Measurements from ENCODE around the gene ZNF791. TPM values are rescaled to one million over a fixed set of nuclear protein-coding genes. Genes with fewer than 3 reads are reported as not detected.

The ZNF791 gene
- total RNA-seq, 3 donors from 2014 or later (not counting 1 experiment from before 2014, with no cell fraction given): 52.6 to 62.0 (median 56.5) TPM

DNA sequence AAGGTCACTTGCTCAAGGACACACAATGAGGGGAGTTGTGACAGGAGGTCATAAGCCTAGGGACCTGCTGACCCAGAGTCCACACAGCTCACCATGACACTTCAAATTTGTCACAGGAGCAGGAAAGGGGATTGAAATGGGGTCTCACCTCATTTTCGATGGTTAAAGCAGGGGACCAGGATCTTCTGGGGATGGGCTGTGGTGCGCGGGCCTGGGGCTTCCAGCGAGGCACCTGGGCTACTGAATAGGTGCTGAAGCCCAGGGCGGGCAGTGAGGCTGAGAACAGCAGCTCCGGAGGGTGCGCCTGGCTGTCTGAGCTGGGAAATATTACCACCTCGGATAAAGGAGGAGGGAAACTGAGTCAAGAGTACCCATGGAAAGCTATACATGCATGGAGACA lies 44.8 kb downstream of the ZNF791 start:
- TF ChIP-seq, protein P1, sequence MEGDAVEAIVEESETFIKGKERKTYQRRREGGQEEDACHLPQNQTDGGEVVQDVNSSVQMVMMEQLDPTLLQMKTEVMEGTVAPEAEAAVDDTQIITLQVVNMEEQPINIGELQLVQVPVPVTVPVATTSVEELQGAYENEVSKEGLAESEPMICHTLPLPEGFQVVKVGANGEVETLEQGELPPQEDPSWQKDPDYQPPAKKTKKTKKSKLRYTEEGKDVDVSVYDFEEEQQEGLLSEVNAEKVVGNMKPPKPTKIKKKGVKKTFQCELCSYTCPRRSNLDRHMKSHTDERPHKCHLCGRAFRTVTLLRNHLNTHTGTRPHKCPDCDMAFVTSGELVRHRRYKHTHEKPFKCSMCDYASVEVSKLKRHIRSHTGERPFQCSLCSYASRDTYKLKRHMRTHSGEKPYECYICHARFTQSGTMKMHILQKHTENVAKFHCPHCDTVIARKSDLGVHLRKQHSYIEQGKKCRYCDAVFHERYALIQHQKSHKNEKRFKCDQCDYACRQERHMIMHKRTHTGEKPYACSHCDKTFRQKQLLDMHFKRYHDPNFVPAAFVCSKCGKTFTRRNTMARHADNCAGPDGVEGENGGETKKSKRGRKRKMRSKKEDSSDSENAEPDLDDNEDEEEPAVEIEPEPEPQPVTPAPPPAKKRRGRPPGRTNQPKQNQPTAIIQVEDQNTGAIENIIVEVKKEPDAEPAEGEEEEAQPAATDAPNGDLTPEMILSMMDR (IDR thresholded peaks at IDR 0.05): no peak
- Mint-ChIP-seq H3K27me3 (ENCODE audit: low read depth in 2 of 2) (no peaks in the 10 kb centered on the region), H3K9me3 (no peaks in the 10 kb centered on the region), H3K27ac (no peak overlapping the region), H3K36me3 (peaks cover 18% of the 10 kb centered on the region), H3K4me3 (no peak overlapping the region), H3K4me1 (peaks cover 0 to 7% of the 10 kb centered on the region in 2 donors)
- 97% methylated on average over 8 of the region's 8 CpGs for WGBS (ENCODE audit: insufficient coverage)
- Histone ChIP-seq H3K9me3 (ENCODE audit: control insufficient read depth, insufficient read depth, low read length) (no peaks in the 10 kb centered on the region), H3K27ac (ENCODE audit: low read length) (no peak overlapping the region), H3K36me3 (ENCODE audit: control insufficient read depth, insufficient read depth, low read length) (peaks cover 51% of the 10 kb centered on the region), H3K4me1 (ENCODE audit: control insufficient read depth, insufficient read depth, low read length) (no peaks in the 10 kb centered on the region), H3K27me3 (ENCODE audit: control insufficient read depth, insufficient read depth, low read length) (no peaks in the 10 kb centered on the region), H3K4me3 (ENCODE audit: low read length) (no peak overlapping the region)
- ATAC-seq: no peak
- intact Hi-C loops (cut with micrococcal nuclease): no loop called here
- no peak for DNase-seq

GRCh38 chr19:12656899-12657571 lies 46.3 kb downstream of the ZNF791 start:
- no peak for DNase-seq
- peaks cover 56% of the 10 kb centered on the region for H3K36me3 ChIP-seq (ENCODE audit: control insufficient read depth, insufficient read depth, low read length)
- no peak overlapping the region for H3K27ac ChIP-seq (ENCODE audit: low read length)
- no peak overlapping the region for H3K4me3 ChIP-seq (ENCODE audit: low read length)
- Mint-ChIP-seq H3K4me3 (no peak overlapping the region), H3K4me1 (peaks cover 0 to 7% of the 10 kb centered on the region in 2 donors), H3K9me3 (no peaks in the 10 kb centered on the region), H3K27me3 (ENCODE audit: low read depth in 2 of 2) (no peaks in the 10 kb centered on the region), H3K27ac (no peak overlapping the region), H3K36me3 (peaks cover 18% of the 10 kb centered on the region)
- H3K4me1 ChIP-seq (ENCODE audit: control insufficient read depth, insufficient read depth, low read length): no peaks in the 10 kb centered on the region
- TF ChIP-seq, protein P1 (IDR thresholded peaks at IDR 0.05): no peak
- peak in 2 of 3 donors; percentile 40 to 50 for ATAC-seq
- no peaks in the 10 kb centered on the region for H3K27me3 ChIP-seq (ENCODE audit: control insufficient read depth, insufficient read depth, low read length)
- 97% methylated on average over 47 of the region's 50 CpGs for WGBS (ENCODE audit: insufficient coverage)
- intact Hi-C loops (cut with micrococcal nuclease): no loop called here
- H3K9me3 ChIP-seq (ENCODE audit: control insufficient read depth, insufficient read depth, low read length): no peaks in the 10 kb centered on the region

GRCh38 chr19:12657966-12658365 lies 47.2 kb downstream of the ZNF791 start:
- Mint-ChIP-seq H3K9me3 (no peaks in the 10 kb centered on the region), H3K36me3 (peaks cover 18% of the 10 kb centered on the region), H3K4me3 (no peak overlapping the region), H3K4me1 (peaks cover 0 to 7% of the 10 kb centered on the region in 2 donors), H3K27me3 (ENCODE audit: low read depth in 2 of 2) (no peaks in the 10 kb centered on the region), H3K27ac (no peak overlapping the region)
- no peaks in the 10 kb centered on the region for H3K27me3 ChIP-seq (ENCODE audit: control insufficient read depth, insufficient read depth, low read length)
- DNase-seq (no peak), ATAC-seq (no peak)
- whole genome bisulfite sequencing (ENCODE audit: insufficient coverage): 98% methylated on average over 19 of the region's 22 CpGs
- H3K9me3 ChIP-seq (ENCODE audit: control insufficient read depth, insufficient read depth, low read length): no peaks in the 10 kb centered on the region
- no peaks in the 10 kb centered on the region for H3K4me1 ChIP-seq (ENCODE audit: control insufficient read depth, insufficient read depth, low read length)
- peaks cover 63% of the 10 kb centered on the region for H3K36me3 ChIP-seq (ENCODE audit: control insufficient read depth, insufficient read depth, low read length)
- no peak overlapping the region for H3K4me3 ChIP-seq (ENCODE audit: low read length)
- no peak overlapping the region for H3K27ac ChIP-seq (ENCODE audit: low read length)
- TF ChIP-seq, protein P1 (IDR thresholded peaks at IDR 0.05): no peak
- intact Hi-C loops (cut with micrococcal nuclease): no loop called here

GRCh38 chr19:12660980-12661379 lies 50.3 kb downstream of the ZNF791 start:
- TF ChIP-seq, protein P1 (IDR thresholded peaks at IDR 0.05): no peak
- no peak for ATAC-seq
- H3K9me3 Mint-ChIP-seq: no peaks in the 10 kb centered on the region

More at GRCh38 chr19:12660980-12661379, 50.3 kb downstream of the ZNF791 start:
- Histone ChIP-seq H3K9me3 (ENCODE audit: control insufficient read depth, insufficient read depth, low read length) (no peaks in the 10 kb centered on the region), H3K27ac (ENCODE audit: low read length) (no peak overlapping the region), H3K27me3 (ENCODE audit: control insufficient read depth, insufficient read depth, low read length) (no peaks in the 10 kb centered on the region), H3K4me1 (ENCODE audit: control insufficient read depth, insufficient read depth, low read length) (peaks cover 22% of the 10 kb centered on the region), H3K4me3 (ENCODE audit: low read length) (no peak overlapping the region), H3K36me3 (ENCODE audit: control insufficient read depth, insufficient read depth, low read length) (peaks cover 62% of the 10 kb centered on the region)
- Mint-ChIP-seq H3K36me3 (peaks cover 7% of the 10 kb centered on the region), H3K4me3 (no peak overlapping the region), H3K4me1 (peaks cover 5 to 16% of the 10 kb centered on the region in 2 donors), H3K27me3 (ENCODE audit: low read depth in 2 of 2) (no peaks in the 10 kb centered on the region), H3K27ac (no peak overlapping the region)
- WGBS (ENCODE audit: insufficient coverage): 90% methylated on average over 12 of the region's 12 CpGs
- intact Hi-C loops (cut with micrococcal nuclease): no loop called here
- no peak for DNase-seq
